K562 (cell line): ENCODE measurements around the gene WDR54. TPM values are rescaled to one million over a fixed set of nuclear protein-coding genes. Genes with fewer than 3 reads are reported as not detected.

Experiments used
- CBX3 ChIP-seq, 2 experiments: IDR thresholded peaks; 1 replicate in 1 of 2; 2 replicates in 1 of 2; pipeline ENCODE4 v1.6.1; 2012; ENCODE audit warnings: inconsistent platforms in 2 of 2, low read length in 2 of 2, borderline replicate concordance in 1 of 2, control low read depth in 1 of 2
- CXXC5 ChIP-seq: fragments of 250-450 bp; sonication (Bioruptor Pico); IDR thresholded peaks from 2 replicates; pipeline ENCODE4 v1.8.0; 2022; ENCODE audit warnings: inconsistent platforms, mild to moderate bottlenecking, moderate library complexity
- ELF2 ChIP-seq: fragments of 250-450 bp; sonication (Bioruptor Pico); IDR thresholded peaks from 2 replicates; pipeline ENCODE4 v1.5.0; 2021; ENCODE audit warnings: mild to moderate bottlenecking
- HSF4 ChIP-seq: fragments of 250-450 bp; sonication (Bioruptor Pico); IDR thresholded peaks from 2 replicates; pipeline ENCODE4 v2.1.2; 2022; ENCODE audit warnings: mild to moderate bottlenecking, moderate library complexity, borderline replicate concordance
- JUND ChIP-seq, 2 experiments: IDR thresholded peaks; 2 replicates in 1 of 2; 3 replicates in 1 of 2; pipeline ENCODE4 v1.6.1; 2011; ENCODE audit warnings: borderline replicate concordance in 2 of 2, low read depth in 2 of 2, low read length in 2 of 2, improper control_type of control experiment in 1 of 2, missing biosample characterization in 1 of 2, missing genetic modification characterization in 1 of 2, missing genetic modification reagents in 1 of 2
- POLR2G ChIP-seq: fragments of 200-400 bp; formaldehyde crosslinking; IDR thresholded peaks from 2 replicates; pipeline ENCODE4 v1.6.1; 2017; ENCODE audit warnings: low read depth, mild to moderate bottlenecking, antibody characterized with exemption, low read length, moderate library complexity
- RHOXF2B ChIP-seq: fragments of 250-450 bp; sonication (Bioruptor Pico); conservative IDR thresholded peaks from 2 replicates; pipeline ENCODE4 v1.5.1; 2021
- SMARCE1 ChIP-seq: fragments of 450-650 bp; IDR thresholded peaks from 2 replicates; pipeline ENCODE4 v1.7.1; 2016; ENCODE audit warnings: mild to moderate bottlenecking
- SMC3 ChIP-seq: conservative IDR thresholded peaks from 2 replicates; pipeline ENCODE4 v1.6.1; 2011; ENCODE audit warnings: low read depth, low read length, improper control_type of control experiment; ENCODE audit not compliant: insufficient read depth
- TSC22D4 ChIP-seq: fragments of 450-650 bp; IDR thresholded peaks from 2 replicates; pipeline ENCODE4 v1.6.1; 2016; ENCODE audit warnings: missing genetic modification characterization, missing biosample characterization, control low read depth
- XRCC5 ChIP-seq: fragments of 200-400 bp; formaldehyde crosslinking; IDR thresholded peaks from 2 replicates; pipeline ENCODE4 v1.6.1; 2017; ENCODE audit warnings: low read depth, mild to moderate bottlenecking, low read length
- ZNF785 ChIP-seq: fragments of 250-450 bp; sonication (Bioruptor Pico); IDR thresholded peaks from 2 replicates; pipeline ENCODE4 v1.4.0; 2020; ENCODE audit warnings: mild to moderate bottlenecking
- polyA plus RNA-seq, 8 experiments: library from polyadenylated mRNA; depleted of rRNA in 4 of 8; stranded (reverse) in 5 of 8; unstranded in 3 of 8; fragments of >200 nt; fragmentation: Nextera tagmentation in 2 of 8; fragmentation: Illumina TruSeq in 1 of 8; extraction: Ambion mirVana in 2 of 8; extraction: Trizol in 1 of 8; gene quantifications; 2 replicates each; pipeline versions ENCODE4 v1.2.1 to v1.2.3, GENCODE V29; 2011 to 2014; ENCODE audit warnings: inconsistent platforms in 1 of 8, missing spikeins in 1 of 8
- total RNA-seq, 7 experiments: library from RNA; depleted of rRNA in 6 of 7; stranded (reverse); fragments of >200 nt in 6 of 7; fragmentation: Illumina TruSeq in 2 of 7; extraction: Trizol in 2 of 7; gene quantifications; 2 replicates each; pipeline versions ENCODE4 v1.2.1 to v1.2.3, GENCODE V29; 2011 to 2021; ENCODE audit warnings: low replicate concordance in 1 of 7
- TF ChIP-seq, protein P1 (sequence below): sonication (generic); formaldehyde crosslinking; IDR thresholded peaks from 2 replicates; pipeline ENCODE4 v1.8.0; 2023; ENCODE audit warnings: mild to moderate bottlenecking, missing genetic modification reagents
- TF ChIP-seq, protein P2 (sequence below): fragments of 250-450 bp; sonication (Bioruptor Pico); IDR thresholded peaks from 2 replicates; pipeline ENCODE4 v1.9.0; 2021; ENCODE audit warnings: mild to moderate bottlenecking
- TF ChIP-seq, protein P3 (sequence below): fragments of 250-450 bp; sonication (Bioruptor Pico); IDR thresholded peaks from 2 replicates; pipeline ENCODE4 v1.4.0; 2020; ENCODE audit warnings: mild to moderate bottlenecking, moderate library complexity
- TF ChIP-seq, protein P4 (sequence below): conservative IDR thresholded peaks from 2 replicates; pipeline ENCODE4 v1.6.1; 2011; ENCODE audit warnings: low read depth, mild to moderate bottlenecking, low read length; ENCODE audit not compliant: control insufficient read depth
- TF ChIP-seq, protein P5 (sequence below): fragments of 450-650 bp; IDR thresholded peaks from 2 replicates; pipeline ENCODE4 v1.6.1; 2018; ENCODE audit warnings: mild to moderate bottlenecking, low read depth; ENCODE audit not compliant: partially characterized antibody

Gene WDR54
- total and polyA plus RNA-seq, 9 of the 15 experiments (the other 6 are each of a cell fraction or from before 2014, with no cell fraction given): 5.2 to 15.2 (median 7.4) TPM

DNA sequence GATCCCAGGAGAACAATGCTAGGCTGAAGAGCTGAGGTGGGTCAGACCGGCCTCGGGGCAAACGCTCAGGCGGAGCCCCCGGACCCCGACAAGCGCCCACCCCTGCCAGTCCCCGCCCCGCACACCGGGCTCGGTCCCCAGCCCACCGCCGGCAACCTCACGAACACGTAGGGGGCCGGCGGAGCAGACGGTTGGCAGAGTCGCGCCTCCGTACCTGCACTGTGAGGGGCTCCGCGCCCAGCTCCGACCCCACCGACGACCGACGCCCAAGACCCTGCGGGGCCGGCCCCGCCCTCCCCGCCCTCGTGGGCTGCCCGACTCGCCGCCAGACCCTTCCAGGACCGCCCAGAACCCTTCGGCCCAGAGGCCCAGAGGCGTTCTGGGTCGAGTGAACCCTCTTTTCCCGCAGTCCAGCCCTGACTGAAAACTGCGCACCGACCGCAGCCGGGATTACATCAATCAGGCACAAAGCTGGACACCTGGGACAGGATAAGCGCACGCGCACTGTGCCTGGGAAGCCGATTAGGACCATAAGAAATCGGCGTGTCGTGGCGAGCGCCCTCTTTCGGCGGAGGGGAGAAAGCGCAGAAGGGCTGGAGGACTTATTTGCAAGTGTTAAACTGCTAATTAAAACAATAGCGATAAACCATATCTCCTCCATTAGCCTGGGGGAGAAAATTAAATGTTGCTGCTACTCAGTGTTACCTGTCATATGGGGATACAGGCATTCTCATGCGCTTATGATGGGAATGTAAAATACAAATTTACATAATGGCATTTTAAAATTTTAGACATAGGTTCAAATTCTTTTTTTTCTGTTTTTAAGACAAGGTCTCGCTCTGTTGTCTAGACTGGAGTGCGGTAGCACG is 29.7 kb upstream of the WDR54 start (continued):
- TF ChIP-seq, protein P1, sequence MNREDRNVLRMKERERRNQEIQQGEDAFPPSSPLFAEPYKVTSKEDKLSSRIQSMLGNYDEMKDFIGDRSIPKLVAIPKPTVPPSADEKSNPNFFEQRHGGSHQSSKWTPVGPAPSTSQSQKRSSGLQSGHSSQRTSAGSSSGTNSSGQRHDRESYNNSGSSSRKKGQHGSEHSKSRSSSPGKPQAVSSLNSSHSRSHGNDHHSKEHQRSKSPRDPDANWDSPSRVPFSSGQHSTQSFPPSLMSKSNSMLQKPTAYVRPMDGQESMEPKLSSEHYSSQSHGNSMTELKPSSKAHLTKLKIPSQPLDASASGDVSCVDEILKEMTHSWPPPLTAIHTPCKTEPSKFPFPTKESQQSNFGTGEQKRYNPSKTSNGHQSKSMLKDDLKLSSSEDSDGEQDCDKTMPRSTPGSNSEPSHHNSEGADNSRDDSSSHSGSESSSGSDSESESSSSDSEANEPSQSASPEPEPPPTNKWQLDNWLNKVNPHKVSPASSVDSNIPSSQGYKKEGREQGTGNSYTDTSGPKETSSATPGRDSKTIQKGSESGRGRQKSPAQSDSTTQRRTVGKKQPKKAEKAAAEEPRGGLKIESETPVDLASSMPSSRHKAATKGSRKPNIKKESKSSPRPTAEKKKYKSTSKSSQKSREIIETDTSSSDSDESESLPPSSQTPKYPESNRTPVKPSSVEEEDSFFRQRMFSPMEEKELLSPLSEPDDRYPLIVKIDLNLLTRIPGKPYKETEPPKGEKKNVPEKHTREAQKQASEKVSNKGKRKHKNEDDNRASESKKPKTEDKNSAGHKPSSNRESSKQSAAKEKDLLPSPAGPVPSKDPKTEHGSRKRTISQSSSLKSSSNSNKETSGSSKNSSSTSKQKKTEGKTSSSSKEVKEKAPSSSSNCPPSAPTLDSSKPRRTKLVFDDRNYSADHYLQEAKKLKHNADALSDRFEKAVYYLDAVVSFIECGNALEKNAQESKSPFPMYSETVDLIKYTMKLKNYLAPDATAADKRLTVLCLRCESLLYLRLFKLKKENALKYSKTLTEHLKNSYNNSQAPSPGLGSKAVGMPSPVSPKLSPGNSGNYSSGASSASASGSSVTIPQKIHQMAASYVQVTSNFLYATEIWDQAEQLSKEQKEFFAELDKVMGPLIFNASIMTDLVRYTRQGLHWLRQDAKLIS (CRISPR knock-in tag): peak; percentile 25; the same call in 1 of the 2 replicates
- TF ChIP-seq, protein P2, sequence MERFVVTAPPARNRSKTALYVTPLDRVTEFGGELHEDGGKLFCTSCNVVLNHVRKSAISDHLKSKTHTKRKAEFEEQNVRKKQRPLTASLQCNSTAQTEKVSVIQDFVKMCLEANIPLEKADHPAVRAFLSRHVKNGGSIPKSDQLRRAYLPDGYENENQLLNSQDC: no peak
- TF ChIP-seq CXXC5 (CRISPR knock-in tag) (0 out of 2 replicates have a peak, but pooled peaks have one; percentile 25), ZNF785 (CRISPR knock-in tag) (no peak), TSC22D4 (tag) (no peak), SMC3 (peak; percentile 60), RHOXF2B (no peak), POLR2G (peak; percentile 75), SMARCE1 (0 out of 2 replicates have a peak, but pooled peaks have one; percentile 29), JUND (IDR thresholded peaks at IDR 0.05; ENCODE audit: borderline replicate concordance, low read depth, low read length) (peak; percentile 63; the same call in 1 of the 2 replicates), JUND (tag; IDR thresholded peaks at IDR 0.05; ENCODE audit: borderline replicate concordance, low read depth, low read length) (peak; percentile 28; the same call in 1 of the 3 replicates), HSF4 (CRISPR knock-in tag) (no peak), ELF2 (CRISPR knock-in tag) (peak; percentile 49; the same call in 1 of the 2 replicates), CBX3 (IDR thresholded peaks at IDR 0.05; ENCODE audit: borderline replicate concordance in 1 of 2, low read length in 2 of 2) (0 out of 3 replicates have a peak, but pooled peaks of 1 of the 2 experiments have one; percentile 17), XRCC5 (peak; percentile 95)
- TF ChIP-seq, protein P3, sequence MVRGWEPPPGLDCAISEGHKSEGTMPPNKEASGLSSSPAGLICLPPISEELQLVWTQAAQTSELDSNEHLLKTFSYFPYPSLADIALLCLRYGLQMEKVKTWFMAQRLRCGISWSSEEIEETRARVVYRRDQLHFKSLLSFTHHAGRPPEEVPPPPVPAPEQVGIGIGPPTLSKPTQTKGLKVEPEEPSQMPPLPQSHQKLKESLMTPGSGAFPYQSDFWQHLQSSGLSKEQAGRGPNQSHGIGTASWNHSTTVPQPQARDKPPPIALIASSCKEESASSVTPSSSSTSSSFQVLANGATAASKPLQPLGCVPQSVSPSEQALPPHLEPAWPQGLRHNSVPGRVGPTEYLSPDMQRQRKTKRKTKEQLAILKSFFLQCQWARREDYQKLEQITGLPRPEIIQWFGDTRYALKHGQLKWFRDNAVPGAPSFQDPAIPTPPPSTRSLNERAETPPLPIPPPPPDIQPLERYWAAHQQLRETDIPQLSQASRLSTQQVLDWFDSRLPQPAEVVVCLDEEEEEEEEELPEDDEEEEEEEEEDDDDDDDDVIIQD: no peak
- TF ChIP-seq, protein P4, sequence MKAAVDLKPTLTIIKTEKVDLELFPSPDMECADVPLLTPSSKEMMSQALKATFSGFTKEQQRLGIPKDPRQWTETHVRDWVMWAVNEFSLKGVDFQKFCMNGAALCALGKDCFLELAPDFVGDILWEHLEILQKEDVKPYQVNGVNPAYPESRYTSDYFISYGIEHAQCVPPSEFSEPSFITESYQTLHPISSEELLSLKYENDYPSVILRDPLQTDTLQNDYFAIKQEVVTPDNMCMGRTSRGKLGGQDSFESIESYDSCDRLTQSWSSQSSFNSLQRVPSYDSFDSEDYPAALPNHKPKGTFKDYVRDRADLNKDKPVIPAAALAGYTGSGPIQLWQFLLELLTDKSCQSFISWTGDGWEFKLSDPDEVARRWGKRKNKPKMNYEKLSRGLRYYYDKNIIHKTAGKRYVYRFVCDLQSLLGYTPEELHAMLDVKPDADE: no peak
- TF ChIP-seq, protein P5, sequence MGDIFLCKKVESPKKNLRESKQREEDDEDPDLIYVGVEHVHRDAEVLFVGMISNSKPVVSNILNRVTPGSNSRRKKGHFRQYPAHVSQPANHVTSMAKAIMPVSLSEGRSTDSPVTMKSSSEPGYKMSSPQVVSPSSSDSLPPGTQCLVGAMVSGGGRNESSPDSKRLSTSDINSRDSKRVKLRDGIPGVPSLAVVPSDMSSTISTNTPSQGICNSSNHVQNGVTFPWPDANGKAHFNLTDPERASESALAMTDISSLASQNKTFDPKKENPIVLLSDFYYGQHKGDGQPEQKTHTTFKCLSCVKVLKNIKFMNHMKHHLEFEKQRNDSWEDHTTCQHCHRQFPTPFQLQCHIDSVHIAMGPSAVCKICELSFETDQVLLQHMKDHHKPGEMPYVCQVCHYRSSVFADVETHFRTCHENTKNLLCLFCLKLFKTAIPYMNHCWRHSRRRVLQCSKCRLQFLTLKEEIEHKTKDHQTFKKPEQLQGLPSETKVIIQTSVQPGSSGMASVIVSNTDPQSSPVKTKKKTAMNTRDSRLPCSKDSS: no peak
